IgD-negative memory B cell (primary cell): ENCODE data around the gene STAMBP. TPM values are rescaled to one million over a fixed set of nuclear protein-coding genes. Genes with fewer than 3 reads are reported as not detected.
"Not testable (repeated sequence)": the region's sequence is repeated elsewhere in the genome, so short reads cannot be mapped to it uniquely, and the experiment has no call there.

Experiments used
- H3K27ac Mint-ChIP-seq, 3 donors: one replicate each; pipeline ENCODE4 v1.8.0; 2020 to 2022; ENCODE audit warnings: mild to moderate bottlenecking in 3 of 3, mixed read lengths in 3 of 3, moderate library complexity in 1 of 3
- H3K27me3 Mint-ChIP-seq: one replicate; pipeline ENCODE4 v1.8.0; 2021; ENCODE audit warnings: mixed read lengths
- H3K36me3 Mint-ChIP-seq: one replicate; pipeline ENCODE4 v1.8.0; 2020; ENCODE audit warnings: mild to moderate bottlenecking, mixed read lengths
- H3K4me1 Mint-ChIP-seq, 3 donors: one replicate each; pipeline ENCODE4 v1.8.0; 2020 to 2022; ENCODE audit warnings: mixed read lengths in 3 of 3, mild to moderate bottlenecking in 1 of 3
- H3K4me3 Mint-ChIP-seq, 4 donors: one replicate each; pipeline ENCODE4 v1.8.0; 2020 to 2022; ENCODE audit warnings: mild to moderate bottlenecking in 4 of 4, mixed read lengths in 4 of 4, moderate library complexity in 3 of 4
- H3K9me3 Mint-ChIP-seq, 3 donors: one replicate each; pipeline ENCODE4 v1.8.0; 2020 to 2021; ENCODE audit warnings: mixed read lengths in 3 of 3, mild to moderate bottlenecking in 1 of 3
- polyA plus RNA-seq: library from polyadenylated mRNA; unstranded; fragments of 300-500 nt; fragmentation: Illumina TruSeq; gene quantifications from one replicate; pipeline ENCODE4 v1.2.3, GENCODE V29; 2021

The STAMBP gene
- polyA plus RNA-seq, 1 donor from 2014 or later = 50.0 TPM

- H3K27me3 Mint-ChIP-seq = peaks cover 5% of the 10 kb centered on the region
- H3K9me3 Mint-ChIP-seq = no peaks in the 10 kb centered on the region
- H3K4me3 Mint-ChIP-seq = no peak overlapping the region
- no peaks in the 10 kb centered on the region for H3K36me3 Mint-ChIP-seq
- peaks cover 0 to 3% (median 0%) of the 10 kb centered on the region in 3 donors for H3K4me1 Mint-ChIP-seq
- no peak overlapping the region for H3K27ac Mint-ChIP-seq
Measured at GRCh38 chr2:73903313-73903712, 74.6 kb downstream of the STAMBP start.

- not testable (repeated sequence) for H3K4me3 Mint-ChIP-seq, H3K36me3 Mint-ChIP-seq, H3K27me3 Mint-ChIP-seq, H3K4me1 Mint-ChIP-seq, H3K9me3 Mint-ChIP-seq, H3K27ac Mint-ChIP-seq
Measured at GRCh38 chr2:73903949-73904613, 75.3 kb downstream of the STAMBP start.

GRCh38 chr2:73904952-73905351, 76.2 kb downstream of the STAMBP start:
- peaks cover 1% of the 10 kb centered on the region for H3K27me3 Mint-ChIP-seq
- H3K27ac Mint-ChIP-seq = no peak overlapping the region
- no peaks in the 10 kb centered on the region for H3K36me3 Mint-ChIP-seq
- H3K9me3 Mint-ChIP-seq = no peaks in the 10 kb centered on the region
- H3K4me3 Mint-ChIP-seq = no peak overlapping the region
- H3K4me1 Mint-ChIP-seq = peaks cover 0 to 3% (median 0%) of the 10 kb centered on the region in 3 donors

GRCh38 chr2:73906847-73907505, 78.2 kb downstream of the STAMBP start:
- no peaks in the 10 kb centered on the region for H3K27me3 Mint-ChIP-seq
- peaks cover 0 to 3% (median 0%) of the 10 kb centered on the region in 3 donors for H3K4me1 Mint-ChIP-seq
- H3K4me3 Mint-ChIP-seq = no peak overlapping the region
- no peaks in the 10 kb centered on the region for H3K9me3 Mint-ChIP-seq
- no peaks in the 10 kb centered on the region for H3K36me3 Mint-ChIP-seq
- H3K27ac Mint-ChIP-seq = peak overlapping the region in 1 of 3 donors; percentile 24

DNA sequence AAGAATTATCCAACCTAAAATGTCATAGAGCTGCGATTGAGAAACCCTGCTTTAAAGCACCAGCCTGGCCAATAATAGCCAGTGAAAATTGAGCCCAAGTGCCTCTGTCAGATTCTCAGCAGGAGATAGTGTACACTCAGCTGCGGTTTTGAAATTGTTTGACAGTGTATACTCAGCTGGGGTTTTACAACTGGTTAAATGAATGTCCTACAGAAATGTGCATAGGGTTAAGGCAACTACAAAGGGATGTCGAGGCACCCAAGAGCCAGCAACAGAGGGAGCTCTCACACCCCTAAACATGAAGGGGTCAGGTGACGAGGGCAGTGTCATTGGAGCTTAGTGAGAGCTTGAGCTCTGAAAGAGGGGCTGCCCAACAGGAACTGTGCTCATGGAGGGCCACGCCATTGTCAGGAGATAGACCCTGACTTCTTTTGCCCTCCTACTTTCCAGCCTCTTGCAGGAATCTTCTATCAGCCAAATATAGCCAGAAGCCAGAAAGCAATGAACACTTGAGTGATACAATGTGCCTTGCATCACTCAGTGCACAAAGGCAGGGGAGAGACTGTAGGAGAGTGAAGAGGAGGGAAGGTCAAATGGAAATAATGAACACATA, 79.2 kb downstream of the STAMBP start:
- no peak overlapping the region for H3K27ac Mint-ChIP-seq
- H3K4me3 Mint-ChIP-seq = no peak overlapping the region
- H3K27me3 Mint-ChIP-seq = no peaks in the 10 kb centered on the region
- no peaks in the 10 kb centered on the region for H3K36me3 Mint-ChIP-seq
- H3K9me3 Mint-ChIP-seq = no peaks in the 10 kb centered on the region
- peaks cover 0 to 3% (median 0%) of the 10 kb centered on the region in 3 donors for H3K4me1 Mint-ChIP-seq

GRCh38 chr2:73908689-73909652, 80.2 kb downstream of the STAMBP start:
- no peaks in the 10 kb centered on the region for H3K27me3 Mint-ChIP-seq
- no peaks in the 10 kb centered on the region for H3K9me3 Mint-ChIP-seq
- no peaks in the 10 kb centered on the region for H3K36me3 Mint-ChIP-seq
- no peak overlapping the region for H3K27ac Mint-ChIP-seq
- H3K4me1 Mint-ChIP-seq = peaks cover 0 to 3% (median 0%) of the 10 kb centered on the region in 3 donors
- H3K4me3 Mint-ChIP-seq = no peak overlapping the region

DNA sequence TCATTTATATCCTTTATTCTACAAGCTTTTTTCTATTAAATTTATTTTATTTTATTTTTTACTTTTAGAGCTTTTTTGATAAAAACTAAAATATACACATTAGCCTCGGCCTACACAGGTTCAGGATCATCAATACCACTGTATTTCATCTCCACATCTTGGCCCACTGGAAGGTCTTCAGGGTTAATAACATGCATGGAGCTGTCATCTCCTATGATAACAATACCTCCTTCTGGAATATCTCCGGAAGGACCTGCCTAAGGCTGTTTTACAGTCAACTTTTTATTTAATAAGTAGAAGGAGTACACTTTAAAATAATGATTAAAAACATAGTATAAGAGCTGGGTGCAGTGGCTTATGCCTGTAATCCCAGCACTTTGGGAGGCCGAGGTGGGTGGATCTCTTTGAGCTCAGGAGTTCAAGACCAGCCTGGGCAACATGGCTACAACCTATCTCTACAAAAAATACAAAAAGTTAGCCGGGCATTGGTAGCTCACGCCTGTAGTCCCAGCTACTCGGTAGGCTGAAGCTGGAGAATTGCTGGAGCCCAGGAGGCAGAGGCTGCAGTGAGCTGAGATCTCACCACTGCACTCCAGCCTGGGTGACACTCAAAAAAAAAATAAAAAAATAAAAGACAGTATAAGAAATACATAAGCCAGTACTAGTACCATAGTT, 82.2 kb downstream of the STAMBP start:
- H3K4me3 Mint-ChIP-seq = no peak overlapping the region
- H3K4me1 Mint-ChIP-seq = peaks cover 0 to 3% (median 0%) of the 10 kb centered on the region in 3 donors
- no peak overlapping the region for H3K27ac Mint-ChIP-seq
- no peaks in the 10 kb centered on the region for H3K27me3 Mint-ChIP-seq
- no peaks in the 10 kb centered on the region for H3K9me3 Mint-ChIP-seq
- H3K36me3 Mint-ChIP-seq = no peaks in the 10 kb centered on the region

GRCh38 chr2:73911548-73912208, 82.9 kb downstream of the STAMBP start:
- H3K9me3 Mint-ChIP-seq = no peaks in the 10 kb centered on the region
- peaks cover 2% of the 10 kb centered on the region for H3K36me3 Mint-ChIP-seq
- H3K27me3 Mint-ChIP-seq = no peaks in the 10 kb centered on the region
- no peak overlapping the region for H3K27ac Mint-ChIP-seq
- H3K4me3 Mint-ChIP-seq = no peak overlapping the region
- peaks cover 0 to 3% (median 0%) of the 10 kb centered on the region in 3 donors for H3K4me1 Mint-ChIP-seq

GRCh38 chr2:73913414-73914054, 84.8 kb downstream of the STAMBP start:
- H3K9me3 Mint-ChIP-seq = no peaks in the 10 kb centered on the region
- peaks cover 2% of the 10 kb centered on the region for H3K36me3 Mint-ChIP-seq
- no peaks in the 10 kb centered on the region for H3K27me3 Mint-ChIP-seq
- H3K27ac Mint-ChIP-seq = no peak overlapping the region
- H3K4me1 Mint-ChIP-seq = no peaks in the 10 kb centered on the region
- no peak overlapping the region for H3K4me3 Mint-ChIP-seq

DNA sequence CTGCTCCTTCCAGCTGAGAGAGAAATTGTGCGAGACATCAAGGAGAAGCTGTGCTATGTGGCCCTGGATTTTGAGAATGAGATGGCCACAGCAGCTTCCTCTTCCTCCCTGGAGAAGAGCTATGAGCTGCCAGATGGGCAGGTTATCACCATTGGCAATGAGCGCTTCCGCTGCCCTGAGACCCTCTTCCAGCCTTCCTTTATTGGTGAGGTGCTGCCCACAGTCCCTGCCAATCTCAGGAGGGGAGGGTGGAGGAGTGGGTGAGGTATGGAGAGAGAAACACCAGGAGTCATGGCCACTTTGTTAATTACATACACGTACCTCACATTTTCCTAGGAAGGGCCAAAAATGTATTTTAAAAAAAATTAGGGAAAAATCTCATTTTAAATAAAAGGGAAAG, 85.9 kb downstream of the STAMBP start:
- no peak overlapping the region for H3K4me3 Mint-ChIP-seq
- peaks cover 2% of the 10 kb centered on the region for H3K36me3 Mint-ChIP-seq
- H3K27ac Mint-ChIP-seq = no peak overlapping the region
- no peaks in the 10 kb centered on the region for H3K9me3 Mint-ChIP-seq
- no peaks in the 10 kb centered on the region for H3K4me1 Mint-ChIP-seq
- H3K27me3 Mint-ChIP-seq = peaks cover 4% of the 10 kb centered on the region

DNA sequence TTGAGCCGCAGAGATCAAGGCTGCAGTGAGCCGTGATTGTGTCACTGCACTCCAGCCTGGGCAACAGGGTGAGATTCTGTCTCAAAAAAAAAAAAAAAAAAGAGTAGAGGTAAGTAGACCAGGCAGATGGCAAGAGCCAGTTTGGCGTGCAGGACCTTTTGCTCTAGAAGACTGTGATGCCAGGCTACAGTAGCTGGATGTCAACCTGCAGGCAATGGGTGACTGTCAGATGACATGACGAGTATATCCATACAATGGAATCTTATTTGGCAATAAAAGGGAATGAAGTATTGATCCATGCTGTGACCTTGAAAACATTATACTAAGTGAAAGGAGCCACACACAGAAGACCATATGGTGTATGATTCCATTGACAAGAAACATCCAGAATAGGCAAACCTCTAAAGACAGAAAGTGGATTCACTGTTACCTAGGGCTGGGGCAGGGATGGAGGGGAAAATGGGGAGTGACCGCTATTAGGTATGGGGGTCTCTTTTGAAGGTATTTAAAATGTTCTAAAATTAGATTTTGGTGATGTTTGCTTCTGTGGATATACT, 86.8 kb downstream of the STAMBP start:
- H3K4me1 Mint-ChIP-seq = peaks cover 0 to under 1% (median 0%) of the 10 kb centered on the region in 3 donors
- H3K27ac Mint-ChIP-seq = peak overlapping the region in 1 of 3 donors; percentile 47
- peaks cover 2% of the 10 kb centered on the region for H3K36me3 Mint-ChIP-seq
- H3K9me3 Mint-ChIP-seq = no peaks in the 10 kb centered on the region
- no peak overlapping the region for H3K4me3 Mint-ChIP-seq
- H3K27me3 Mint-ChIP-seq = peaks cover 4% of the 10 kb centered on the region

DNA sequence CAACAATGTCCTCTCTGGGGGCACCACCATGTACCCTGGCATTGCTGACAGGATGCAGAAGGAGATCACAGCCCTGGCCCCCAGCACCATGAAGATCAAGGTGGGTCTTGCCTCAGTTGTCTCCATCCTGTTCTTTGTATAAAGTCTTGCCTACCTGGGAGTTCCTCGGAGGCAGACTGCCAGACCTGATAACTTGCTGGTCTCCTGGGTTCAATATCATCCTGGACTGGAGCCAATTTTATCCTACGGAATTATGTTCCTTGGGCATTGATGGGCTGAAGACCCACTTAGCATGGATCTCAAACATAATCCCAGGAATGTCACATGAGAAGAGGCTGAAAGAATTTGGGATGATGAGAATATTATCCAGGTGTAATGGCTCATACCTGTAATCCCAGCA, 87.9 kb downstream of the STAMBP start:
- peaks cover 2% of the 10 kb centered on the region for H3K36me3 Mint-ChIP-seq
- no peak overlapping the region for H3K27ac Mint-ChIP-seq
- peaks cover 4% of the 10 kb centered on the region for H3K27me3 Mint-ChIP-seq
- H3K4me3 Mint-ChIP-seq = no peak overlapping the region
- H3K9me3 Mint-ChIP-seq = no peaks in the 10 kb centered on the region
- H3K4me1 Mint-ChIP-seq = peaks cover 0 to 2% (median 2%) of the 10 kb centered on the region in 3 donors

GRCh38 chr2:73917296-73917695, 88.5 kb downstream of the STAMBP start:
- Mint-ChIP-seq H3K27me3 (peaks cover 4% of the 10 kb centered on the region), H3K4me3 (no peak overlapping the region), H3K4me1 (peaks cover 0 to 2% (median 2%) of the 10 kb centered on the region in 3 donors), H3K36me3 (peaks cover 2% of the 10 kb centered on the region), H3K9me3 (no peaks in the 10 kb centered on the region), H3K27ac (no peak overlapping the region)
